ENCODE measurements around the gene CALHM3.

Gene CALHM3

GRCh38 chr10:103423748-103424147 is 55.3 kb downstream of the CALHM3 start:
- Histone ChIP-seq H3K4me1 (ENCODE audit: insufficient read depth, low read length, severe bottlenecking) (no peaks in the 10 kb centered on the region), H3K4me3 (ENCODE audit: low read depth, low read length, poor library complexity, severe bottlenecking) (no peak overlapping the region), H3K27me3 (ENCODE audit: insufficient read depth, low read length) (no peaks in the 10 kb centered on the region), H3K27ac (ENCODE audit: low read depth, low read length, poor library complexity, severe bottlenecking) (no peak overlapping the region), H2AFZ (ENCODE audit: low read length) (no peak overlapping the region), H3K9ac (ENCODE audit: low read length) (no peak overlapping the region), H3K79me2 (ENCODE audit: insufficient read depth, low read length) (no peaks in the 10 kb centered on the region), H3K4me2 (ENCODE audit: low read length) (no peak overlapping the region), H4K20me1 (ENCODE audit: insufficient read depth, low read length) (no peaks in the 10 kb centered on the region), H3K9me3 (ENCODE audit: low read length) (no peaks in the 10 kb centered on the region), H3F3A (ENCODE audit: insufficient read depth, low read length) (no peaks in the 10 kb centered on the region), H3K9me2 (ENCODE audit: low read depth, low read length) (no peaks in the 10 kb centered on the region), H3K36me3 (ENCODE audit: insufficient read depth, low read length) (peaks cover 91% of the 10 kb centered on the region)
- TF ChIP-seq CTCF (IDR thresholded peaks at IDR 0.05; ENCODE audit: low read length) (no peak), EZH2 (IDR thresholded peaks at IDR 0.05; ENCODE audit: borderline replicate concordance, low read length) (no peak)

Data from OCI-LY1 (cell line).